ACC112 (cell line): ENCODE results near the gene FAM168A.

Source experiments
- H2AFZ ChIP-seq: fragments of 200-600 bp; sonication (generic); one replicate; pipeline ENCODE4 v1.6.0; 2017; ENCODE audit warnings: antibody characterized with exemption, low read length; ENCODE audit not compliant: unreplicated experiment
- H3K27ac ChIP-seq: fragments of 200-600 bp; sonication (generic); 2 replicates; pipeline ENCODE4 v1.5.1; 2014; ENCODE audit warnings: low read depth, mild to moderate bottlenecking, antibody characterized with exemption, low read length, moderate library complexity
- H3K27me3 ChIP-seq: fragments of 200-600 bp; sonication (generic); 2 replicates; pipeline ENCODE4 v1.6.1; 2014; ENCODE audit warnings: mild to moderate bottlenecking, antibody characterized with exemption, low read length, moderate library complexity, mixed read lengths; ENCODE audit not compliant: insufficient read depth
- H3K36me3 ChIP-seq: fragments of 200-600 bp; sonication (generic); 2 replicates; pipeline ENCODE4 v1.6.1; 2016; ENCODE audit warnings: mild to moderate bottlenecking, antibody characterized with exemption, low read length, moderate library complexity, mixed read lengths; ENCODE audit not compliant: insufficient read depth
- H3K4me1 ChIP-seq: fragments of 200-600 bp; sonication (generic); one replicate; pipeline ENCODE4 v1.6.1; 2016; ENCODE audit warnings: low read length, mixed read lengths; ENCODE audit not compliant: insufficient read depth, unreplicated experiment, control insufficient read depth
- H3K4me3 ChIP-seq: fragments of 200-600 bp; sonication (generic); 2 replicates; pipeline ENCODE4 v1.5.1; 2014; ENCODE audit warnings: mild to moderate bottlenecking, low read depth, low read length
- H3K79me2 ChIP-seq: fragments of 200-600 bp; sonication (generic); one replicate; pipeline ENCODE4 v1.6.0; 2016; ENCODE audit warnings: low read length; ENCODE audit not compliant: control insufficient read depth, unreplicated experiment, insufficient read depth

FAM168A gene

GRCh38 chr11:73403541-73403940, 194.4 kb downstream of the FAM168A start:
- no peak overlapping the region for H3K27ac ChIP-seq
- H3K79me2 ChIP-seq: no peaks in the 10 kb centered on the region
- no peak overlapping the region for H3K4me3 ChIP-seq
- H3K27me3 ChIP-seq: no peaks in the 10 kb centered on the region
- H3K4me1 ChIP-seq: peaks cover 37% of the 10 kb centered on the region
- no peaks in the 10 kb centered on the region for H3K36me3 ChIP-seq
- H2AFZ ChIP-seq: no peak overlapping the region

DNA sequence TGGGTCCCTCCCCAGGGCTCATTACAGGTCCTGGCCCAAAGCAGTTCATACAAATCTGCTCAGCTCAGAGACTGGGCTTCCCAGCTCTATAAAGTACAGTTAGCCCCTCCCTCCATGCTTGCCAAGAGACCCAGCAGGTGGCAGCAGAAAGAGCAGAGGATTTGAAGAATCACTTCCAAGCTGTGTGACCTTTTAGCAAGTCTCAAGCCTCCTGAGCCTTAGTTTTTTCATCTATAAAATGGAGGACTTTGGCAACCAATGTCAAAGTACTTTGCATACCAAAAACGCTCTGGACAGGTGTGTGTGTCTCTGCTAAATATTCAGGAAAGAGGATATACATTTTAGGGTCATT, 195.1 kb downstream of the FAM168A start:
- Histone ChIP-seq H3K4me3 (no peak overlapping the region), H3K79me2 (no peaks in the 10 kb centered on the region), H3K36me3 (no peaks in the 10 kb centered on the region), H3K4me1 (peaks cover 39% of the 10 kb centered on the region), H3K27me3 (no peaks in the 10 kb centered on the region), H2AFZ (no peak overlapping the region), H3K27ac (no peak overlapping the region)

- no peaks in the 10 kb centered on the region for H3K79me2 ChIP-seq
- H3K27me3 ChIP-seq: no peaks in the 10 kb centered on the region
- H3K27ac ChIP-seq: no peak overlapping the region
- H2AFZ ChIP-seq: no peak overlapping the region
- no peak overlapping the region for H3K4me3 ChIP-seq
- no peaks in the 10 kb centered on the region for H3K36me3 ChIP-seq
- peaks cover 39% of the 10 kb centered on the region for H3K4me1 ChIP-seq
These were observed 195.7 kb downstream of the FAM168A start for GRCh38 chr11:73401924-73402833.

DNA sequence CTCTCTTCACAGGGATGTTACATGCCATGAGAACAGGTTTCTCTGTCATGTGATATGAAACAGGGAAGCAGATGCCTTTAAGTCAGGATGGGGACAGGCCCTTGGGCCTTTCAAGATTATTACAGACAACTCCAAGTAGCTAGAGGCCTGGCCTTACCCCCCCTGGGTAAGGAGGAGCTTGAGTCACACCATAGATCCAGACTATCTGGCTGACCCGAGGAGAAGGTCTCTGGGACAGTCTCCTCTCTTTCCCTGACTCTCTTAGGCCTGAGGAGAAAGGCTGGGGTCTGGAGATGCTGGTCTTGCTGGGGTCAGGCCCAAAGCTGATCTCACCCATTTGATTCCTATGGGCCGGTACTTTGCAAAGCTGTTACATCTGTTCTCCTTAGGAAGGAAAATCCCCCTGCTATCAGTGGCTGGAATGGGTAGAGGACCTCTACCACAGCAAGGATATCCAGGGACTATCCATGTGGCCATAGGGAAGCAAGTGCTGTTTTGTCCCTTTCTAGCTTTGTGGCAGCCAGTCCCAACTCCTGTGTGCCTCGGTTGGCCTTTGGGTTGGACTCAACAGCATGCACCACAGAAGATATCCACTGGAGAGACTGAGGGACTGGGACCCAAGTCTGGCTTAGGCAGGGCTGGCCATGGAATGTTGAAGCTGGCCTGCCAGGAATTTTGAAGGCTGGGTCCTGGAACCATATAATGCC, 196.5 kb downstream of the FAM168A start:
- Histone ChIP-seq H3K27me3 (no peaks in the 10 kb centered on the region), H3K36me3 (no peaks in the 10 kb centered on the region), H2AFZ (no peak overlapping the region), H3K79me2 (no peaks in the 10 kb centered on the region), H3K27ac (no peak overlapping the region), H3K4me3 (no peak overlapping the region), H3K4me1 (peaks cover 39% of the 10 kb centered on the region)

- H3K79me2 ChIP-seq: no peaks in the 10 kb centered on the region
- no peaks in the 10 kb centered on the region for H3K27me3 ChIP-seq
- H3K4me3 ChIP-seq: no peak overlapping the region
- no peak overlapping the region for H2AFZ ChIP-seq
- no peak overlapping the region for H3K27ac ChIP-seq
- H3K36me3 ChIP-seq: no peaks in the 10 kb centered on the region; the same call in 1 of the 2 replicates
- peaks cover 39% of the 10 kb centered on the region for H3K4me1 ChIP-seq
These were observed 197.6 kb downstream of the FAM168A start for GRCh38 chr11:73400293-73400692.

DNA sequence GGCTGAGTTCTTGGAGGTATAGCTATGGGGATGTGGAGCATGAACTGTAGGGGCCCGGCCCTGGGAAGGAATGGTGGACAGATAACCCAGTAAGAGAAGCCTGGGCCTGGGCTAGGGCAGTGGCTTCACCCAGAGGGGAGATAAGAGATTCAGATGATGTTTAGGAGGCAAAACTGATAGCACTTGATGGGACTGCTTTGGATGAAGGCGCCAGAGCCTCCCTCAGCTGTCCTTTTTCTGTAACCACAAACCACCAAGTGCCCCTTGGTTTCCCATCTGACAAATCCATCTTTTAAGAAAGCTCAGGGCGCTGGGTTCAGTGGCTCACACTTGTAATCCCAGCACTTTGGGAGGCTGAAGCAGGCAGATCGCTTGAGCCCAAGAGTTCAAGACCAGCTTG, 198.3 kb downstream of the FAM168A start:
- Histone ChIP-seq H3K36me3 (no peaks in the 10 kb centered on the region; the same call in 1 of the 2 replicates), H3K27me3 (no peaks in the 10 kb centered on the region), H3K4me1 (peaks cover 39% of the 10 kb centered on the region), H3K79me2 (no peaks in the 10 kb centered on the region), H3K4me3 (peak overlapping the region; percentile 1; the same call in 1 of the 2 replicates), H3K27ac (peak overlapping the region; percentile 29; the same call in 1 of the 2 replicates), H2AFZ (no peak overlapping the region)

GRCh38 chr11:73399159-73399590, 198.7 kb downstream of the FAM168A start:
- no peaks in the 10 kb centered on the region for H3K27me3 ChIP-seq
- H3K4me1 ChIP-seq: peaks cover 39% of the 10 kb centered on the region
- no peaks in the 10 kb centered on the region for H3K79me2 ChIP-seq
- peak overlapping the region; percentile 1; the same call in 1 of the 2 replicates for H3K4me3 ChIP-seq
- peak overlapping the region; percentile 29; the same call in 1 of the 2 replicates for H3K27ac ChIP-seq
- H3K36me3 ChIP-seq: no peaks in the 10 kb centered on the region; the same call in 1 of the 2 replicates
- no peak overlapping the region for H2AFZ ChIP-seq

- Histone ChIP-seq H3K4me1 (peaks cover 39% of the 10 kb centered on the region), H3K79me2 (no peaks in the 10 kb centered on the region), H3K36me3 (no peaks in the 10 kb centered on the region; the same call in 1 of the 2 replicates), H2AFZ (no peak overlapping the region), H3K27ac (no peak overlapping the region), H3K27me3 (no peaks in the 10 kb centered on the region), H3K4me3 (no peak overlapping the region)
These were observed 199.2 kb downstream of the FAM168A start for GRCh38 chr11:73398721-73399120.

- H3K36me3 ChIP-seq: no peaks in the 10 kb centered on the region; the same call in 1 of the 2 replicates
- H3K27ac ChIP-seq: no peak overlapping the region
- H3K4me1 ChIP-seq: peaks cover 39% of the 10 kb centered on the region
- H3K27me3 ChIP-seq: no peaks in the 10 kb centered on the region
- no peaks in the 10 kb centered on the region for H3K79me2 ChIP-seq
- no peak overlapping the region for H3K4me3 ChIP-seq
- H2AFZ ChIP-seq: no peak overlapping the region
These were observed 199.8 kb downstream of the FAM168A start for GRCh38 chr11:73398132-73398526.

- Histone ChIP-seq H3K27me3 (no peaks in the 10 kb centered on the region), H2AFZ (no peak overlapping the region), H3K4me1 (peaks cover 38% of the 10 kb centered on the region), H3K36me3 (no peaks in the 10 kb centered on the region; the same call in 1 of the 2 replicates), H3K79me2 (no peaks in the 10 kb centered on the region), H3K27ac (no peak overlapping the region), H3K4me3 (no peak overlapping the region)
These were observed 200.3 kb downstream of the FAM168A start for GRCh38 chr11:73397468-73398131.
